Measurements from ENCODE around the gene CRYBA4.

CRYBA4 gene

DNA sequence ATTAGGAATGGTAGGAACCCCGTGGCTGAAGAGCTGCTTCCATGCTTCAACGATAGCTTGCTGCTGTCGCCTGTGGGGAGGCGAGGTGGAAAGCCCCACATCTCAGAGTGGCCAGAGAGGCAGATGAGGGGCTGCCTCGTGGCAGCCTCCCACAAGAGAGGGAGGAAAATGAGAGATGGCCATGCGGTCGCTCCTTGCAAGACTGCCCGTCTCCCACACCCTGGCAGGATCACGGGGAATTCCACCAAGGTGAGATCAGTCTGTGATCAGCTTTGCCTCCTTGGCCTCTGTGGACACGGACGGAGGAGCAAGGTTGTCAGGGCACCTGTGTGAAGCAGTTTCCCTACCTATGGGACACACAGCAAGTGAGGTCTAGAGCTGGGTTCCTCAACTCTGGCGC lies 3.0 kb downstream of the CRYBA4 start:
- DNase-seq (ENCODE audit: low read depth in 2 of 2) = no peak

DNA sequence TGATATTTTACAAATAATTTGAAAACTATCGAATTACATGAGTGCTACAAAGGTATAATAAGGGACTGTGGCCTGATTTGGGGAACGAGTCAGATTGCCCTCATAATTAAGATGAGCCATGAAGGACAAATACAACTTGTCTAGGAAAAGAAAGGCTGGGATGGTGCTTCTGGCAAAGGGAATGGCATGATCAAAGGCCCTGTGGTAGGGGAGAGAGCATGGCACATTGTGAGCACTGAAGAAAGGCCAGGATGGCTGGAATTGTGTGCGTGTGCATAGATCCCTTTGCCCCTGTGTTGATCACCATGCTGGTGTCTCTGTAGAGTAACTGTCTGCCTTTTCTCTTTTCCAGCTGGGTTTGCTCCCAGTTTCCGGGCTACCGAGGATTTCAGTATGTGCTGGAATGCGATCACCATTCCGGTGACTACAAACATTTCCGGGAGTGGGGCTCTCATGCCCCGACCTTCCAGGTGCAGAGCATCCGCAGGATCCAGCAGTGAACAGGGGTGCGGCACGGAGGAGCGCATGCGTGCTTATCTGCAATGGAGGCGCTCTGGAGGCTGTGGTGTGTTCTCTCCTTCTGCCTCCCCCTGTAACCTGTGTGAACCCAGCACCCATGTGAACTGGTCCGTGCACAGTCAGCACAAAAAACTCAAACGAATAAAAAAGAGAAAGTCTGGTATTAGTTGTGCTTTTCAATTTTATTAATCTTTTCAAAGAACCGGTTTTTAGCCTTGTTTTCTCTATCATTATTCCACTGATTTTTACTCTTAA lies 8.4 kb downstream of the CRYBA4 start:
- no peak for DNase-seq (ENCODE audit: low read depth in 2 of 2)

DNA sequence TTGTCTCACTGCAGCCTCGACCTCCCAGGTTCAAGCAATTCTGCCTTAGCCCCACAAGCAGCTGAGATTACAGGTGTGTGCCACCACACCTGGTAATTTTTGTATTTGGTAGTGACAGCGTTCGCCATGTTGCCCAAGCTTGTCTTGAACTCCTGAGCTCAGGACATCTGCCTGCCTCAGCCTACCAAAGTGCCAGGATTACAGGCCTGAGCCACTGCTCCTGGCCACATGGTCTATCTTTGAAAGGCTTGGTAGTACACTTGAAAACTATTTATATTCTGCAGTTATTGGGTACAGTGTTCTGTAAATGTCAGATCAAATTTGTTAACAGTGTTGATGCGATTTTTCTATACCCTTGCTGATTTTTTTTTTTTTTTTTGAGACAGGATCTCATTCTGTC lies 9.5 kb downstream of the CRYBA4 start:
- DNase-seq (ENCODE audit: low read depth in 2 of 2) = no peak

DNA sequence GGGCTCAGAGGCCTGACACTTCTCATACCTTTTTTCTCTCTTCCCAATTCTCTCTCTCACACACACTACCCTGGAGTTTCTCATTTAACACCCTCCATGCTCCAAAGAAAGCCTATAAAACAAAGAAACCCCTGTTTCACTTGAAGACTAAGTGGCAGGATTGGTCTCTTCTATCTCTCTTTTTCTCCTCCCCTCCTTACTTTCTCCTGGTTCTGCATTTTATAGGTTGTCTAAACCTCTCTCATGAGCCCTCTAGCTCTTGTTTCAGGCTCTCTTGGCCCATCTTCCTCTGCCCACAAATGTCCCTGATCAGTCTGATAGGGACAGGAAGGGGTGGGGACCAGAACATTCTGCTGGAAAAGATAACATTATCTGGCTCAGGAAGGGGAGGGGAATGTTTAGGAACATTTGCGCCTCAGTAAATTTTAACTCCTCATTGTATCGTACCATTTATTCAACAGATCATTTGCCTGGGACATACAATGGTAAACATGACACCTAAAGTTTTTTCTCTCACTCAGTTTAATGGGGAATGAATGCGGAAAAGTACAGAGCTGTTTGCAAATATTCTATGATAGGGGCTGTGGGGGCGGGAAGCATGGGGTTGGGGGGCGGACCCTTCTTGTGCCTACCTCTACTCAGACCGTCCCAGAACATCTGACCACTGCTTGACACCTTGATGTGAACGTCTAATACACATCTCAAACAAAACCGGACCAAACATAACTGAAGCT lies 10.8 kb downstream of the CRYBA4 start:
- no peak for DNase-seq (ENCODE audit: low read depth in 2 of 2)

DNA sequence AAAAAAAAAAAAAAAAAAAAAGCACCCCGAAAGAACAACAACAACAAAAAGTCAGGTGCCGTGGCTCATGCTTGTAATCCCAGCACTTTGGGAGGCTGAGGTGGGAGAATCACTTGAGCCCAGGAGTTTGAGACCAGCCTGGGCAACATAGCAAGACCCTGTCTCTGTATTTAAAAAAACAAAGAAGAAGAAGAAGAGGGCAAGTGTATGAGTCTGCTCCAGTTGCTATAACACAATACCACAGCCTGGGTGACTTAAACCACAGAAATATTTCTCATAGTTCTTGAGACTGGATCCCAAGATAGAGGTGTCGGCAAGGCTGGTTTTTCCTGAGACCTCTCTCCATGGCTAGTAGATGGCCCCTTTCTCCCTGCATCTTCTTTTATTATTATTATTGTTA lies 12.4 kb downstream of the CRYBA4 start:
- DNase-seq (ENCODE audit: low read depth in 2 of 2) = no peak

DNA sequence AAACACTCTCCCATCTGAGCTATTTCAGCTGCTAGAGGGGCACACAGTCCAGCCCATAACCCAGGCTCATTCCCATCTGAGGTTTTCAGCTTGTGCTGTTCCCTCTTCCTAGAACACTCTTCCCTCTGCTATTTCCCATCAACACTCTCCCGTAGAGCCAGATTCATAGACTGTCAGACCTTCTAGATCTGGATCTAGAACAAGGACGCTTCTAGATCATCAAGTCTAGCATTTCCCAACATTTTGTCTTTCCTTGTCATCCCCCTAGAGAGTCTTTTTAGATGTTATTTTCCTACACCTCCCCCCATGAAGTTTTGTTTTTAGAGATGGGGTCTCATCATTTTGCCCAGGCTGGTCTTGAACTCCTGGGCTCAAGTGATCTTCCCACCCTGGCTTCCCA lies 13.4 kb downstream of the CRYBA4 start:
- DNase-seq (ENCODE audit: low read depth in 2 of 2) = no peak

DNA sequence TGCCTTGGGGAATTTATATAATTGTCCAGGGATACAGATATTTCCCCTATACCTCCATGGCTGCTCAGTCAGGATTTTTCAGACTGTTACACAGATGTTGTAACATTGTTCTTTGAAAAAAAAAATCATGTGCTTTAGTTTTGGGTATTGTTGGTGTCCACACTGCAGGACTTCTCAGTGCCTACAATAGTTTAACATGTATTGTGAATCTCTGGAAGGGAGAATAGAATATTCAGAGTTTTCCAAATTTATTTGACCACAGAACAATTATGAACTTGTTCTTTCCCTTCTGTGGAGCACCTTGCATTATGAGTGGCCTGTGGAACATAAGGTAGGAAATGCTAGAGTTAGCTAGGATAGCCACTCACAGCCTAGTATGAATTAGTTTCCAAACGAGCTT lies 14.5 kb downstream of the CRYBA4 start:
- DNase-seq (ENCODE audit: low read depth in 2 of 2) = no peak

DNA sequence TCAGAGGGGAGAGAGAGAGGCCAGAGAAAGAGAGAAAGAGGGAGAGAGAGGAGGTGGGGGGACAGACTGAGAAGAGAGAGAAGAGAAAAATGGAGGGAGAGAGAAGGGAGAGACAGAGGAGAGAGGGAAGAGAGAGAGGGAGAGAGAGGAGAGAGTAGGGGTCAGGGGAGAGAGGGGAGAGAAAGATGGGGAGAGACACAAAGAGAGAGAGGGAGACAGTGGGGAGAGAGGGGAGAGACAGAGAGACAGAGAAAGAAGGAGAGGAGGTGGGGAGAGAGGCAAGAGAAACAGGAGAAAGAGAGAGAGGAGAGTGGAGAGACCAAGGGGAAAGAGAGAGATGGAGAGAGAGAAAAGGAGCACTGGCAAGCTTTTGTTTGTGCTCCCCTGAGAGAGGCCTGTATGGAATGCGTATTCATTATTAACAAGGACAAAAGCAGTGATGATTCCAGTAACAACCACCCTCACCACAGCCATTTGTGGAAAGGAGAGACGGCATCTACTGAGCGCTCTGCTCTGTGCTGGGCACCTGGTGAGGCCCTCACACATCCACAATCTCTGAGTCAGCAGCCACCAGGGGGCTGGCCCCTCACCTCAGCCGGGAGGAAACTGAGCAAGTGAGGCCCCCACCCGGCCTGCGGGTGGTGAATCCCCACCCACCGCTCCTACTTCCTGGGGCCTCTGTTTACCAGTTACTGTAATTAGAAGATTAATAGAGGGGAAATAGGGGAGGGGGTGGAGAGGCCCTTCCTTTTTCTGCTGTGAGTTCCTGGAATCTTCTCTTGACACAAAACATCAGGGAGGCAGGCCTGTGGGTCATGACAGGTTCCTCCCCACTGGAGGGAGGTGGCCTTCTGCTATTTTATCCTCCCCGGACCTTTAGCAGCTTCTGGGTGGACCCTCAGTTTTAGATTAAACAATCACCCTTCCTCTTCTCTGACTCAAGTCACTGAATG lies 21.0 kb downstream of the CRYBA4 start:
- peak; percentile 84 to 87 for DNase-seq (ENCODE audit: low read depth in 2 of 2)

DNA sequence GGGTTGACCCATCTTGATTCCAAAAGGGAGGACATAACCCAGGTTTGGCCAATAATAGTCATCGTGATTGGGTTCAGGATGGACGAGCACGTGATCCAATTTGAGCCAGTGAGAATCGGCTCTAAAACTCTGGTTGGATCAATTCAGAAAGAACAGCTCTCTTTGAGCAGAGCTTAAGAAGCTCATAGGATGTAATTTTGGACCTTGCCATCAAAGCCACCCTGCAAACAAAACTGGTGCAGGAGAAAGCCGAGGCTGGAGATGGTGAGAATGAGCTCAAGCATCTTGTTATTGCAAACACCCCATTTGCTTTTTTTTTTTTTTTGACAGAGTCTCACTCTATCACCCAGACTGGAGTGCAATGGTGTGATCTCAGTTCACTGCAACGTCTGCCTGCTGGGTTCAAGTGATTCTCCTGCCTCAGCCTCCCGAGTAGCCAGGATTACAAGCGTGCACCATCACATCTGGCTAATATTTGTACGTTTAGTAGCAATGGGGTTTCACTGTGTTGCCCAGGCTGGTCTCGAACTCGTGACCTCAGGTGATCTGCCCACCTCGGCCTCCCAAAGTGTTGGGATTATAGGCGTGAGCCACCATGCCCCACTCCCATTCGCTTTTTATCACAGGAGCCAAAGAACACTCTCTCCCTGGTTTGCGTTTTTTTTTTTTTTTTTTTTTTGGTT lies 21.8 kb downstream of the CRYBA4 start:
- no peak for DNase-seq (ENCODE audit: low read depth in 2 of 2)

DNA sequence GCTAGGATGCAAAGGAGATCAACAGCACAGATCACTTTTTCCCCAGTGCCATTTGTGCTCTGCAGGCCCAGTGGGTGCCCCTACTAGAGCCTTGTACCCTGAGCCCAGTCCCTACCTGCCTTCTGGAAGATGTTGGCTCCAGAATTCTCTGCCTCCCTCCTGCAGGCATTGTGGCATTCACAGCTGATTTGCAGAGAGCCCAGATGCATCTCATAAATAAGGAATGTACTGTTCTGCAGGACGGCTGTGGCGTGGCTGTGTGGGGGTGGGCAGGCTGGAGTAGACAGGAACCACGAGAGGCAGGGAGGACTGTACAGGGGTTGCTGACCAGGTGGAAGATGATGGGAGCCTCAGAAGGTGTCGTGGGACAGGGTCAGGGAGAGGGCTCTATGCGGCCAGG lies 24.4 kb downstream of the CRYBA4 start:
- DNase-seq (ENCODE audit: low read depth in 2 of 2) = no peak

DNA sequence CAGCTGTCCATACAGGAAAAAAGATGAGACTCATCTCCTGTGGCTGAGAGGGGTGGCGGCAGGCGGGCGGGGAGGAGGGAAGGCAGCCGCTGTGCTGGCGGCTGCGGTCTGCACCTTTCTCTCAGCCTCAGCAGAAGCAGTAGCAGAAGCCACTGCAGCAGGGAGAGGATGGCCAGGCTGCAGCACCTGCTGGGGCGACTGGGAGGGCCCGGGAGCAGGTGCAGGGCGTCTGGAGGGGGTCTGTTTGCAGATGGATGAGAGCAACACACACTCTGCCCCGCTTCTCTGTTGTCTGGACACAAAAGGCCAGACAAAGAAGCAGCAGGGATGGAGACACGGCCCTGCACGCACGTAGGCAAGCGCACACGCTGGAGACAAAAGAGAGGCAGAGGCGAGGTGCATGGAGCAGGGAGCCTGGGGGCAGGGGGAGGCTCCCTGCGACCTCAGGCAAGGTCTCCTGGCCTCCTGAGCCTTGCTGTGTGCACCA lies 26.3 kb downstream of the CRYBA4 start:
- no peak for DNase-seq (ENCODE audit: low read depth in 2 of 2)

DNA sequence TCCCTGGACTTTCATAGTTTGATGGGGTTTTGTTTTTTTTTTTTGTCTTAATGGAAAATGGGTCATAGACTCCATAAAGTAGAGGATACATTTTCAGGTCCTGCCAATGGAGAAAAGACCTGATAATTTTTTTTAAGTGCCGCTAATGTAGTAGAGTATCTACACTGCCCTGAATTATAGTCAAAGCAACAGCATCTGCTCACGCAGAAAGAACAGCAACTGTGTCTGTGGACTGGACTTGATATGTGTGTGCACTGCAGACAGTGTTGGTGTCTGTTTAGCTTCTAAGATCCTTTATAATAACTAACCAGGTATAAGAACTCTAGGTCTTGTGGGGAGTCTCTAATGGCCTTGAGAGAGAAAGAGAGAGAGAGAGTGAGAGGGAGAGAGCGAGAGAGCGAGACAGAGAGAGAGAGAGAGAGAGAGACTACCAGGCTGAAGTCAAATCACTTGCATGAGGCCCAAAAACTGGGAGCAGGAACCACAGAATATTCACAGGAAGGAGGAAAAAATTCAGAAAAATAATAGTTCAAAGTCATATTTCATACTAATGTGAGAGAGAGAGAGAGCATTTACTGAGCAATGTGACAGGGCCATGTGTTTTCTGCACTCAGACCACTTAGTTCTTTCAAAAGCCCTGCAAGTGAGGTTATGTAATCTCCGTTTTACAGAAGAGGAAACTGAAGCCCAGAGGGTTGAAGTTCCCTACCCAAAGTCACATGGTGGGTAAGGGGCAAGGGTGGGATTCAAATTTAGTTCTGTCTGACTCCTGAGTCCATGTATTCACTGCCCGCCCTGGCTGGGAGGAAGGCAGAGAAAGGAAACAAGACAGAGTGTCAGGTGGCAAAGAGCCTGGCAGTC lies 27.0 kb downstream of the CRYBA4 start:
- DNase-seq (ENCODE audit: low read depth in 2 of 2) = no peak

DNA sequence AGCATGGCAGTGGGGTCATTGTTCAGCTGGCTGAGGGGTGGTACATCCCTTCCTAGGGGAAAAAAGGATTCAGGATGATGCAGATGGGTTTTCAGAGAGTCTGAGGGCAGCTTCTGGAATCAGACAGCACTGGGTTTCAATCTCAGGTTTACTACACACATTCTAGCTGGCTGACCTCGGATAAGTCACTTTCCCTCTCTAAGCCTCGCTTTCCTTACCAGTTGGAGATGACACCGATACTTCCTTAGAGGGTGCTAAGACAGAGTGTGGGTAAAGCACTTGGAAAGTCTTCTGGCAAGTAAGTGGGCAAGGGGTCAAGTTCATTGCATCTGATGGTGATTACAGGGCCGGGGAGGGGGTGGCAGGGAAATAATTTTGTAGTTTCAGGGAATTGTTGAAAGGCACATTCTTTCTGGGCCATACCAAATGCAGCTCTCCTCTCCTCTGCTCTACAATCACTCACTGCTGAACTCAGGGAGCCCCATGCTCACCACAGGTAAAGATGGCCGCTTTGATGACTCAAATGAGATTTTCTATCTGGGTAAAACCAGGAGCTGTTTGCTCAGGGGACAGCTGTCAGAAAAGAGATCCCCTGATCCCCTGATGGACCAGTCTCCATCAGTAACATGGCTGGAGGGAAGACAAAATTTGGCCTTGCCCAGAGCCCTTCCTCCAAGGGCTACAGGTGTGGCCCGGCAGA lies 29.1 kb downstream of the CRYBA4 start:
- no peak for DNase-seq (ENCODE audit: low read depth in 2 of 2)

DNA sequence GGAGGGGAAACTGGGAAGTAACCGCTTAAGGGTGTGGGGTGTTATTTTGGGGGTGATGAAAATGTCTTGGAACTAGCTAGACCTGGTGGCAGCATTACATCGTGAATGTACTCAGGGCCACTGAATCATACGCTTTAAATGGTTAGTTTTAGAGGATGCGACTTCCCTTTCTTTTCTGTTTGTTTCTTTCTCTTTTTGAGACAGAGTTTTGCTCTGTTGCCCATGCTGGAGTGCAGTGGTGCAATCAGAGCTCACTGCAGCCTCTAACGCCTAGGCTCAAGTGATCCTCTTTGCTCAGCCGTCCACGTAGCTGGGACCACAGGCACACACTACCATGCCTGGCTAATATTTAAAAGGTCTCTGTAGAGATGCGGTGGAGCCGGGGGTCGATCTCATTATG lies 30.1 kb downstream of the CRYBA4 start:
- no peak for DNase-seq (ENCODE audit: low read depth in 2 of 2)

DNA sequence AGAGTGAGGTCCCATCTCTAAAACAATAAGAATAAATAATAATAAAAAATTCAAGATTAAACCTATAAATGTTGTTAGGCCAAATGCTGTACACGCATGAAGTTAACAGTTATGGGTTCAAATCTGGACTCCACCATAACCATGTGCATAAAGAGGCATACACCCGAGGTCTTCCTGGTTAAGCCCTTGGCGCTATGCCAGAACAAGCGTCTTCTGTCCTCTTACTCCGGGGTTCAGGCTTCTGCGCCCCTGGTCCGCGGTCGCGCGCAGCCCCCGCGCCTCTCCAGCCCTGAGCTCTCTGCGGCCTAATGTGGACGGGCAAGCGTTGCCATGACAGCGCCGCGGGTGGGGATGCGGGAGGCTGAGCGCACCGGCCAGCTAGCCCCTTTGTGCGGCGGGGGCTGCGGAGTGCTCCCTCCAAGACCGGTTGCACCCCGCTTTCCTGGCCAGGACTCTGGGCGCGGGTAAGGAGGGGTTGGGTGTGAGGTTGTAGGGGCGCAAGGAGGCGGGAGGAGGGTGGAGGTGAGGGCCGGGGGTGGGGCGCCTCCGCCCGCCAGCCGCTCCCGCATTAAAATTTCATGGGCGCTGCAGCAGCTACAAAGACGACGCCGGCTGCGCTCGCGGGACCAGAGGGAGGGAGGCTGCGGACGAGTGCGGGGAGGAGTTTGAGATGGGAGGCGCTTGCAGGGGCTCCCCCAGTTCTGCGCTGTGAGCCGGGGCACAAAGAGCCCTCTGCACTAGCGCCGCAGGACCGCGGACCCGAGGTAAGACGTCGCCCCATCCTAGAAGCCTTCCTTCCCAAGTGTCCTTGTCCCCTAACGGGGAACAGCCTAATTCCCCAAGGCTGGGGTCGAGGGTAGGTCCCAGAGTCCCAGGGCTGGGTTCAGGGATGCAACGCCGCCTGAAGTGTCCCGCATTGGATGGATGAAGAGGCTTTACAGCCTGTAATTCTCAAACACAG lies 35.4 kb downstream of the CRYBA4 start, which contains the start of gene MIAT:
Gene MIAT (plus strand): TSS at position 698 of the 961 bp plus-strand sequence.
- peak in 1 of 2 donors; percentile 55 for DNase-seq (ENCODE audit: low read depth in 2 of 2)

DNA sequence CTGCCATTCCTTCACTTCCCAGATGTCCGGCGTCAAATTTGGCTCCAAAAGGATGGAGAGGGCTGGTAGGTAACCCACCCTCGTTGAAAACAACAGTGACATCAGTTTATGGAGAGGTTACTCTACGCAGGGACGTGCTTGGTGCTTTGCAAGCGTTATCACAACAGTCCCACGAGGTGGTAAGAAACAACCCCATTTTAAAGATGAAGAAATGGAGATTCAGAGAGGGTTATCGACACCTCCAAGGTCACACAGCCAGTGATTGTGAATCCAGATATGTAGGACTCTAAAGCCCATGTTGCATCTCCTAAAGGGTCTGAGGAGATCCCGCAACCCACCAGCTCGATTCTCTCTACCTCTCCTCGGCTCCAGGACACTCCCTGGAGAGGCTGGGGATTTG lies 36.4 kb downstream of the CRYBA4 start:
- DNase-seq (ENCODE audit: low read depth in 2 of 2) = no peak

DNA sequence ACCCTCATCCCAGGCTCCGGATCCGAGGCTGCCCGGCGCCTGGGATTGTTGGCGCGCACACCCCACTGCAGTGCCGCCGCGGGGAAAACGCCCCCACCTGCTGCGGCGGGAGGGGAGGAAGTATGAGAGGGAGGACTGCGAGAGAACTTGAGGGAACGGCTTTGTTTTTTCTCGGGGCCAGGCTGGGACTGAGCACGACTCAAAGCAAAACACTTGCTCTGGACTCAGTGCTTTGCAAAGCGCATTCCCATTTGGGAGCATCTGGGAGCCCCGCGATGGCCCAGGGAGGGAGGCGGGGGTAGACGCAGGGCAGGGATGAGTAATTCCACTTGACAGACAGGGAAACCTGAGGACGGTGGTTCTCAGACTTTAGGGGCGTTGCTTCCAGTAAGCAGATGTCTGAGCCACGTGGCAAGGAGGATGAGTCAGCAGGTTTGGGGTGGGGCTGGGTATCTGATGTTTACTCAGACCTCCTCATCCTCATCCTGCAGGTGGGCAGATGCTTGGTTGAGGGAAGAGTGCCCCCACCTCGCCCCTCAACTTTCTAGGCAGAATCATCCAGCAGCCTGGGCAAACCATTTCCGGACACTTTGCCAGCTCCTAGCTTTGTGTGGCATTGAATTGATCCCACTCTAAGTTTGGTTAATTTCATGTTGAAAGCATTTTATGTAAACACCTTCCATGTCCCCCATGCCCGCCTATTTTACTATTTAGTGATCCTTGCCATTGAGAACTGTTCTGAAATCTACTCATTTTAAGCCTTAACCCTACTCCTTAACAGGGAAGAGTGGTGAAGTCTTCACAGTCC lies 37.1 kb downstream of the CRYBA4 start:
- DNase-seq (ENCODE audit: low read depth in 2 of 2) = peak; percentile 71 to 83

DNA sequence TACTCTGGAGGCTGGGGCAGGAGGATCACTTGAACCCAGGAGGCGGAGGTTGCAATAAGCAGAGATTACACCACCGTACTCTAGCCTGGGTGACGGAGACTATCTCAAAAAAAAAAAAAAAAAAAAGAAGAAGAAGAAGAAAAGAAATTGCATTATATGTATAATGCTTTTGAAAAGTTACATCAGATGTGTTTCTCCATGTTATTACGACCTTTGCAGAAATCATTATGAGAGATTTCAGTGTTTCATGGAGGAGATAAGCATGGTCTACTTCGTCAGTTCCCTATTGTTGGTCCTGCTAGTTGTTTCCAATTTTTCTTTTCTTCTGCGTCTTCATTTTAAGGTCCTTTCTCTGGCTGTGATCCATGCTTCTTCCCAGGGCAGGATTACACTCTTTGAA lies 38.6 kb downstream of the CRYBA4 start:
- DNase-seq (ENCODE audit: low read depth in 2 of 2) = no peak

Data from stimulated activated CD8-positive, alpha-beta memory T cell treated with anti-CD3 and anti-CD28 coated beads, Interleukin-15, amount 100 ng/mL, for 48 hours (primary cell).